HG02981 (cell line): Measurements from ENCODE around the gene RASGRF2.

Source experiments
- ATAC-seq: cut with Tn5 transposase; IDR thresholded peaks from one replicate; pipeline ENCODE4 v1.9.1; 2021; ENCODE audit warnings: mild to moderate bottlenecking, moderate library complexity; ENCODE audit not compliant: unreplicated experiment

Gene RASGRF2

DNA sequence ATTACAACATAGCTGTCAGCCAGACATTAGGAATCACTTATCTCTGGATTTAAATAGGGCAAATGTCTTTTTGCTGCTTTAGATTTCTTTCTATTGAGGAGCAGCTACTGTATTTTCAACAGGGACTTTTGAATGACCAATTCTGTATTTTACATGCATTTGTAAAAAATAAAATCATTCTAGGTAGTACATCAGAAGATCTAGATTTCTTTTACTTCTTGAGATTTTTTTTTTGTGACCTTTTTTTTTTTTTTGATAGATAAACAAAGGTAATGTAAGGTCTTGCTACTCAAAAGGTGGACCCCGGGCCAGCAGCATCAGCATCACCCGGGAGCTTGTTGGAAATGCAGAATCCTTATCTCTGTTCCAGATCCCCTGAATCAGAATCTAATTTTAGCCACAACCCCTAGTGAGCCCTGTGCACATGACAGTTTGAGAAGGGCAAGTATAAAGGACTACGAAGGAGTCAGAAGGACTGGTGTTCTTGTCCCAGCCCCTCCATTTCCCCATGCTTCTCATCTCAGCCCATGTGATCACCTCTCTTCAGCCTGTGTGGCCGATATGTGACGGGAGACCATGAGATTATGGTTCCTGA is 235.3 kb downstream of the RASGRF2 start:
- no peak for ATAC-seq

DNA sequence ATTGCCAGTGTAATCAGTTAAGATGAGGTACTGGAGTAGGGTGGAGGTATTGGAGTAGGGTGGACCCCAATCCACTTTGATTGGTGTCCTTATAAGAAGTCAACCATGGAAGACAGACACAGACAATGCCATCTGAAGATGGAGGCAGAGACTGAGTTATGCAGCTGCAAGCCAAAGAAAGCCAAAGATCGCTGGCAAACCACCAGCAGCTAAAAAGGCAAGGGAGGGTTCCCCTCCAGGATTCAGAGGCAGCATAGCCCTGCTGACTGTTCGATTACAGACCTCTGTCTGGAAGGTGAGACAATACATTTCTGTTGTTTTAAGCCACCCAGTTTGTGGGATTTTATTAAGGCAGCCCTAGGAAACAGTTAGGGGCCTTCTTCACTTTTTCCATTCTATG is 242.5 kb downstream of the RASGRF2 start:
- no peak for ATAC-seq

DNA sequence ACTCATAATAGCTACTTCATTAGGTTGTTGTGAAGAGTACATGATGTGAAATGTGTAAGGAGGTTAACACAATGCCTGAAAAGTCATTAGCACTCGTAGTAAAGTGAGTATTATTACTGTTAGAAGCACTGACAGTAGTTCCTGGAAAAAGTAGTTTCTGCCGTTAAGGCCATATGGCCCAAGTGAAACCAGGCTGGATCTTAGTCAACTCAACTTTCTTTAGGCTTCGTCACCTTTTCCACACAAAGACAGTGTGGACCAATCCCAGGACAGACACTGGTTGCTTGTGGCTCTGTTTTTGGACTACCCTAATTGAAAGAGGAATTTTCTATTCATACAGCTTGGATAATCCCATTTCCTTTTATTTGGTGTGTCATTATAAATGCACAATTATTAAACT is 243.6 kb downstream of the RASGRF2 start:
- no peak for ATAC-seq

DNA sequence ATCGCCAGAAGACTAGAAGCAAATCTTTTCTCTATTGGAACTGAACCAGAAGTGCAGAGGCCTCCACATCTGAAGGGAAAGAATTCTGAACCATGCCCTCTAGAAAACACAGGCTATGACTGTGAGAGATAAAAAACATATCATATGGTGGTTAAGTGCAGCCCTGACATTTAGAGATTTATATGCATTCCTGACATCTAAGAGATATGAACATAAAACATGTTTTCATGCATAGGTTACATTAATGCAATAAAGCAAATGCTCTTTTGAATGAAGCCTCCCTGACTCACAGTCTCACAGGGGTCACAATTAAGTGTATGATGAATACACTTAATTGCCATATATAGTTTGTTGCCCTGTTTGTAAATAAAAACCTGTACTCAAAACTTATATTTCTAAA is 244.0 kb downstream of the RASGRF2 start:
- no peak for ATAC-seq

DNA sequence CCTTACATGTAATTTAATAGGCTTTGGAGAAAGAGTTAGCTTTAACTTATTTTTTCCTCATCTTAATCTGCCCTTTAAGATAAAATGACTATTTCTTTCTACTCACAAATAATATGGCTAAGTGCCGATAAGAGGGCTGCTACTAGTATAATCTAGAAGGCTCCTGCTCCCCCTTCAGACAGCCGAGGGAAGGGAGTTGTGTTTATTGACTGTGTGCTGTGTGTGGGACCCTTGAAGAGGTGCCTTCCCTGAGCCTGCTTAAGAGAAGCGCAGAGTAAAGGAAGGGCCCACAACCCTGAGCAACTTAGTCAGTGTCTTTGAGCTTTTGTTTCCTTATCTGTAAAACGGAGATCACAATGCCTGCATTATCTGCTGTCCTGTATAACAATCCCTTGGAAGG is 244.9 kb downstream of the RASGRF2 start:
- no peak for ATAC-seq

DNA sequence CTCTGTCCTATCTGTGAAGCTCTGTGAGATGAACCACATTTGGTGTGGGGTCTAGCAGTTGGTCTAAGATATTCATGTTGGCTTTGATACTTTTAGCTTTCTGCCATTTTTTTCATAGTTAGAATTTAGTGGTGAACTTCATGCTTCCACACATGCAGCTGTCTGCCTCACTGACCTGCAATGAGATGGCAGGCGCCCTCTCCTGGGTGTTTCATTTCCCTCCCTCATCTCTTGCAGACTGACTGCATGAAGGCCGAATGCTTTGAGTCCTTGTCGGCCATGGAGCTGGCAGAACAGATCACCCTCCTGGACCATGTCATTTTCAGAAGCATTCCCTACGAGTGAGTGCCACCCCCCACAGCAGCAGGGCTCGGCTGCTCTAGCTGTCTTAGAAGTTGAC is 246.8 kb downstream of the RASGRF2 start:
- ATAC-seq = no peak

DNA sequence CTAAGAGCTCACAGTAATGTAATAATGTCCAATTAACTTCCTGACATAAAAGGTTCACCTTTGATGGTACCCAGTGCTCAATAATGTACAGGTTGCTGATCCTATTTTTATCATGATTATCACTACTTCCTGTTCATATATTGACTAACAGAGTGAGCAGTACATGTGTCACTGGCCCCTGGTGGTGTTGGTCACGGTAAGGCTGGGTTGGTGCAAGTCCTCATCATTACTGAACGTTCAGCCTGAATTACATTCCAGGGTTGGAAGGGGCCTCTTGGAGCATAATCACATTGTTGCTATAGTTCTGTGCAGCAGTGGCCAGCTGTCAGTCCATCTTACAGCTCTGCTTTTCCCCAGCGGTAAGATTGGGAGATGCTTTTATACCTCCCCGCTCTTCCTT is 248.7 kb downstream of the RASGRF2 start:
- no peak for ATAC-seq

DNA sequence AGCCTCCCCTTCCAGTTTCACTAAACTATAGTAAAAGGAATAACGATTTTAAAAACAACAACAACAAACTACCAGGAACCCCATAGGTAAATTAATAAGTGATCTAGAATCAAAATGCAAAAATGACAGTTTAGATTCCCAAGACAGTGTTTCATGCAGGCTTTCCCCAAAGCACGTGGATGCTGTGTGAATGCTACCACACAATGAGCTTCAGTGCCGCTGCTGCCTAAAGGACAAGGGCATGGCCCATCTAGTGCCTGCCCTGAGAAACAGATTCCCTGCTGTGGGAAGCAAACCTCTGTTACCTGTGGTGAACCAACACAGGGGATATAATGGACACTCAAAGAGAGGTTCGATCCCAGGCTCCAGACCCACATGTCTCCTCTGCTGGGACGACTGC is 249.2 kb downstream of the RASGRF2 start:
- ATAC-seq = no peak

DNA sequence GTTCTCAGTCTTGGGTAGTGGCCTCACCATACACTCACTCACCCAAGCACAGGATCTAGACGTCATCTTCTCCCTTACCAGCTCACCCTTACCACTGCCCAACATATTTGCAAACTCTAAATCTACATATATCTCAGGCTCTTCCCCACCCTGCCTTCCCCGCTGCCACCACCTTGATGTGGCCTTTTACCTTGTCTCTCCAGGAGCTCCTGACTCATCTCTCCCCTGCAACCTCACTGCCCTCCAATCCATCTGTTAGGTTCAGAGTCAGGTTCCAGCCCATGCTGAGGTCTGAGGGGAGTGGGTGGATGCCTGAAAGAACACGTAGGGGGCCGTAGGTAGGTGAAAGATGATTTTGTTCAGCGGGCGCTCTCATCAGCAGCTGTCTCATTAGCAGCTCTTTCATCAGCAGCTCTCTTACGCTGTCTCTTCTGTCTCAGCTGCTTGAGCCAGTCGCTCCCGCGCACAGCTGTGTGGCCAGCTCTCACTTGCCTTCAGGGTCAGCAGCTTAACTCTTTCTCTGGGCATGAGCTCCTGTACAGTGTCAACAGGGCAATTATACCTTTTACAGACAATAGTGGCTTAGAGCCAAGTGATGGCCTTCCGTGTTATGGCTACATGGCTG is 249.8 kb downstream of the RASGRF2 start:
- no peak for ATAC-seq

DNA sequence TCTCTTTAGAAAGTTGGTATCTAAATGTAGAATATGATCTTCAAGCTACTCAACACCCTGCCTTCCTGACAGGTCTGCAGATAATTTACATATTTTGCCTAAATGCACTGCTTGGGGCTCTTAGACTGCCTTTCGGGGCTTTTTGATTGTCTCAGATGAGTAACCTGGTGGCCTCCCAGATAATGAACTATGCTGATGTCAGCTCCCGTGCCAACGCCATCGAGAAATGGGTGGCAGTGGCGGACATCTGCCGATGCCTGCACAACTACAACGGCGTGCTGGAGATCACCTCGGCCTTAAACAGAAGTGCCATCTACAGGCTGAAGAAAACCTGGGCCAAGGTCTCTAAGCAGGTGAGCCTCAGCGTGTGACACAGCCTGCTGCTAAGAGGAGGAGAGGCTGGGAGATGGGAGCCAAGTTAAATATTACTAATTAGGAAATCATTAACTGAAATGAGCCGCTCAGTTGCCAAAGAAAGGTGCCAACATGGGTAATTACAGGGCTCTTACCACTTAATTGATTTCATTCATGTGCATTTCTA is 252.1 kb downstream of the RASGRF2 start:
- no peak for ATAC-seq

DNA sequence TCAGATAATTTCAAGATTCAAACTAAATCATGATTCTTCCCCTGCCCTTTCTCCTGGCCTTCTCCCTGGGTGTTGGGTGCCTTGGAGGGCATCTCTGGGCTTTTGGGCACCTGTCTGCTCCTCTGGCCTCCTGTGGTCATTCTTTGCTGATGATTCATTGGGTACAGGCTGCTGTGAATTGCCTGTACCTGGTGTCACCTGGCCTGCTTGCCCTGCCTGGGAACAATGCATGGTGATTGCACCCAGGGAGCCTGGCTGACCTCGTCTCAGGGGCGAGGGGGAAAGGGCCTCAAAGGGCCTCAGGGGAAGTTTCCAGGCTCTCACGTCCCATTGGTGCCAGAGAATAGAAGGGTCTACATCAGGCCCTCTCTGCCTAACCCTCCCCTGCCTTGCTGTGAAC is 252.9 kb downstream of the RASGRF2 start:
- ATAC-seq = no peak

DNA sequence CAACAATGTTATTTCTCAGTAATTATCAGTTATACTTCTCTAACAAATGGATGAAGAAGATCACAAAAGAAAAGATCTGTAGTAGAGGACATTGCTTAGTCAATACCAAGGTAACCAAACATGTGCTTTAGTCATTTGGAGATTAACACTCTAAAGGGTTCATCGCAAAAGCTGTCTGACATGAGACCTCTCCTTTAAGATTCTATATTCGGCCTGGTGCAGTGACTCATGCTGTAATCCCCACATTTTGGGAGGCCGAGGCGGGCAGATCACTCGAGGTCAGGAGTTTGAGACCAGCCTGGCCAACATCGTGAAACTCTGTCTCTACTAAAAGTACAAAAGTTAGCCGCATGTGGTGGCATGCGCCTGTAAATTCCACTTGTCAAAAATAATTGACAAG is 254.7 kb downstream of the RASGRF2 start:
- no peak for ATAC-seq

DNA sequence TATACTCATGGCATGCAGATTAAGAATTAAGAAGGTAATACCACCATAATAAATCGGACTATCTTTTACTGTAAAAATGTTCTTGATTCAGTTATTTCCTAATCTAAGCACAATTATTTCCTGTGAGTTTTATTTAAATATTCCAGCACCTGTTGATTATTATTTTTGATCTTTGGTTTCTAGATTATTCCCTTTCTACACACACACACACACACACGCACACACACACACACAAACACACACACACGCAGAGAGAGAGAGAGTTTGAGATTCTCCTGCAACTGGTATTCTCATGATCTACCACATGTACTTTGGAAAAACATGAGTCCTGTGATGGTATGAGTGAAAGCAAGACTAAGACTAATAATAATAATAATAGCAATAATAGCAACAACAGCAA is 256.0 kb downstream of the RASGRF2 start:
- no peak for ATAC-seq

DNA sequence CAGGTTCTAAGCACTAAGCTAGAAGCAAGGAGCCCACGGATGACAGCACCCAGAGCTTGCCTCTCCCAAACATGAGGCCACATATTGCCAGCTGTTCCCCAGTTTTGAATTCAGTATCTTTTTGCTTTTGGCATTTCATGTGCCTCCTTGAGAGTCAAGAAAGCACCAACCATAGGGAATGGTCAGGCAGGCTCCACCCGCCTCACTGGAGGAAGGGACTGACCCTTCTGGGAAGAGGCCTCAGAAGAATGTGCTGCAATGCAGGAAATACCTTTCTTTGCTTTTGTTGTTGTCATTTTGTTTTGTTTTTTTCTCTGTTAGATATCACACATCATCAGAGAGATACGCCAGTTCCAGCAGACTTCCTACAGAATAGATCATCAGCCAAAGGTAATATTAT is 259.2 kb downstream of the RASGRF2 start:
- no peak for ATAC-seq

DNA sequence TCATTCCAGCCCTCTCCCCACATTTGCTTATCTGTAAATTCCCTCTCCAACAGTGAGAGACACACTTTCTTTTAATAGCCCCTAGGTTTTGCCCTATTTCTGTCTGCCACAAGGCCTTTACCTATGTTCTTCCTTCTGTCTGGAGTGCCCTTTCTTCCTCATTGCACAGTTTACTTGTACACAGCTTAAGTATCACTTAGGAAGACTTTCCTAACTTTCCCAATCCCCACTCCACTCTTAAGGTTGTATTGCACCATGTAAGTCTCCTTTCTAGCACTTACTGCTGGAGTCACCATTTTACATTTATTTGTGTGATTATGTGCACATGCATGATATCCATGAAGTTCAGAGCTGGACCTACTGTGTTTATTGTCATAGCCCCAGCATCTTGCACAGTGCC is 262.1 kb downstream of the RASGRF2 start:
- no peak for ATAC-seq

DNA sequence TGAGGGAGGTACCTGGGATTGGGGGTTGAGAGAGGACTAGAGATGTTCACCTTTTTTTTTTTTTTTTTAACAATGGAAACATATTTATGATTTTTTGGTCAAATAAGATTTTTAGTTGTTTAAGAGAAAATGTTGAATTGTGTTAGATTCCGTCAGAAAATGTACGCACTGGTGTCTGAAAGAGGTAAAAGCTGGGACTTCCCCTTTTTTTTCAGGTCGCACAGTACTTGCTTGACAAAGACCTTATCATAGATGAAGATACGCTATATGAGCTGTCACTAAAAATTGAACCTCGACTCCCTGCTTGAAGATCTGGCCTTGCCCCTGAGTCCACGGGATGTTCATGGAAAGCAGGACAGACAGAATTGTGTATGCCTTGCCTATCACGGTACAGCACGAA is 265.3 kb downstream of the RASGRF2 start:
- no peak for ATAC-seq

DNA sequence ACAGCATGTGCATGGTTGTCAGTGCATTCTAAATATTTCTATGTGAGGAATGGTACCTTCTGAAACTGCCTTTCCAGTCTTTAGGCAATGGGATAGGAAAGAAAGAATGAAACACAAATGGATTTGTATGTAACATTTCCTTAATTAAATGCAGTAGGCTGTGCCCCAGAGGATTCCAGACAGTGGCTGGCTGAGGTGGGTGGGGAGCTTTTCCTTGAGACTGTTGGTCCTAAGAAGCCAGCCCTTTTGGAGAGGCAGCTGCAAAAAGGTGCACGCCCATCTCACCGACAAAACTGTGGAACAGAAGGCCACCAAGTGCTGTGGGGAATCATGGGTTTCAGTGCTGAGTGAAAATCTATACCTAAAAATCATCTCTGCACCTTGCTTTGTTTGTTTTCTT is 266.1 kb downstream of the RASGRF2 start:
- ATAC-seq = no peak

DNA sequence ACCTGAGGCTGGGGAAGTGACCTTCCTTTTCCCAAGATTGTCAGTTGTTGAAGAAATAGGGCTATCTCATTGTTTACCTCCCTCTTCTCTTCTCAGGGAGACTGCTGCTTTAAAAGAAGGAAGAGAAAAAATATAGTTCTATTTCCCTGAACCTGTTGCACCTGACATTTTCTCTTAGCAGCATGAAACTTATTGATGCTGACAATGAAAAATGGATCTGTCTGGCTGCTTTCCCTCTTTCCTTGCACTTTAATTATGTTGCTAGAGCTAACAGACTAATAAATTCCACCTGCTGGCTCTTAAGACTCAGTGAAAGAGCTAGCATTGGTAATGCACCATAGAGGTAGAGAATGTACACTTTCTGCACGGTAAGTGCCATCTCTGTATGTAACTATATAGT is 266.8 kb downstream of the RASGRF2 start:
- no peak for ATAC-seq

DNA sequence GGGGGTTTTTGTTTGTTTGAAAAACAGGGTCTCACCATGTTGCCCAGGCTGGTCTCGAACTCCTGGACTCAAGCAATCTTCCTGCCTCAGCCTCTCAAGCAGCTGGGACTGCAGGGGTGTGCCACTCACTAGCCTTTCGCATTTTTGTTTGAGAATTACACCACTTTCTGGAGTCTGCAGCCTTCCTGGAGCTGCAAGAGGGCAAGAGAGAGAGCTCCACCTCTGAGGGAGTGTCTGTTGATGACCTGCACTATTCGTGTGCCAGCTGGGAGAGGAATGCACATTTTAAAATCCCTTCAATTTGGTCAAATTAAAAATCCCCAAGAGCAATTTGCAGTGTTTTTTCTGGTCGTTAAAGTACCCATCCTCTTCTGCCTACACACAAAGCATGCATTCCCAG is 267.9 kb downstream of the RASGRF2 start:
- ATAC-seq = no peak

DNA sequence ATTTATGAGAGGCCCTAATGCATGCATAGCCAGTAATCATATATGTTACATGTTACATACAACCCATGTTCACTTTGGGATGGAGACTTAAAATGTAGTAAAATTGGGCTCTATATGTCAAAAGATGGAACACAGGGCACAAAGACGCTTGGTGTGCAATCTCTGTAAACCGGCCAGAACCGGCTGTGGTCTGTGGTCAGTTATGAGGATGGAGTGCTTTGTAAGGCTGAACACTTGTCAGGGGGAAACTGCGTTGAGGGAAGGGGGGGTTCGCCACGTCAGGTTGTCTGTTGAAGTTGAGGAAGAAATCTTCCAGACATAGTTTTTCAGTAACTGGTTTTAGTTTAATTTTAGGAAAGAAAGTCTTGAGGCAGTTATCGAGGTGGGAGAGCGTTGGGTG is 270.3 kb downstream of the RASGRF2 start:
- no peak for ATAC-seq

DNA sequence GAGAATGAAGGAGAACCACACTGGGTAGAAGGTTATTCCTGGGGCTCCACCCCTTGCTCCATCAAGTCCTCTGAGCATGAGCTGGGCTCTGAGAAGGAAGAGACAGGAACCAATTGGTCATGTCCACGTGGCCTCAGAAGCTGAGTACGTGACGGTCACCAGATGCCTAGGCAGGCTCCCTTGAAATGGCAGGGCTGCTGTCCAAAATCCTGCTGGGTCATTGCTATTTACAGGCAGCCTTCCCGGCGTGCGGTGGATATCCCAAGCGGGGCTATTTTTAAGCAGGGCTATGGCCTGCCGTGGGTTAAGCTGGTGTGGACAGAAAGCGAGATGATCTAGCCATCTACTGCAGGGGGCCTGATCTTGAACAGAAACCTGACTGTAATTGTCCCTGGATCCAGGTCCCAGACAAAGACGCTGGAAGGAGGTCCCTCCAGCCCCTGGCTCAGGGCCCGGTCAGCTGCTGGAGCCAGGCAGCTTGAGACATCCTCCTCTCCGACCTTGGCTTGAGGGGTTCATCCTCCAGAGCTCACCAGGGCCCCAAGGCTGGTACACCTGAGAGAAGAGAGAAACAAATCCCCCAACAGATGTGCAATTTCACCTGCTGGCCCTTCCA is 272.4 kb downstream of the RASGRF2 start:
- ATAC-seq = no peak

DNA sequence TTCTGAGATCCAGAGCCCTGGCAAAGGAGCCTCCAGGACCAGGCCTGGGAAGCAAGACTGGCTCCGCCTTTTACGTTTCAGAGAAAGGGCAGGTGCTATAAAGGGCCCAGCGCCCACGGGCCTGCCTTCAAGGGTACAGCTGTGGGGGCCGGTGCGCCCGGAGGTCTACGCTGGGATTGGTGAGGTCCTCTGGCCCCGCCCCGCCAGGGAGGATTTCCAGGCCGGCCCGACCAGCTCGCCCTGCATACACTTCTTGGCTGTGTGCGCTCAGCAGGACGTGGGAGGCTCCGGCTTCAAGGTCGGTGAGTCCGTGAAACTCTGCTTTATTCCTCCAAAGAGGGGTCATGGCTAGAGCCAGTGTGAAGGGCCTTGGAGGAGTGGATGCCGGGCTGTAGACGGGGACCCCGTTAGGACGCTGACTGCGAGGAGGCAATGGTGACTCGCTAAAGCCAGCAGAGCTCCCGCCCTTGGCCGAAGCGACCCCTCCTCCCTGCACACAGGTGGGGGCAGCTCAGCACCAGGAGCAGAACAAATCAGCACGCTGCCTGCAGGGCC is 273.0 kb downstream of the RASGRF2 start, which contains the start of gene CKMT2:
Gene CKMT2 (plus strand): TSS at position 243 of the 555 bp plus-strand sequence. CDS start 17,811 bp downstream, outside the sequence.
- no peak for ATAC-seq
